OCI-LY7 (cell line): ENCODE measurements around the gene TMEM114. TPM values are rescaled to one million over a fixed set of nuclear protein-coding genes. Genes with fewer than 3 reads are reported as not detected.

Experiments
- BruUV-seq: library from RNA; stranded (reverse); fragments of 400-500 nt; replicated peaks from 2 replicates; lab custom pipeline; 2021; lab: Mats Ljungman, UMichigan
- CTCF ChIA-PET: fragments of 300-600 bp; sonication (Branson Sonifier 250); formaldehyde crosslinking; loops from one replicate; lab custom pipeline; 2022; ENCODE audit warnings: antibody characterized with exemption; ENCODE audit not compliant: unreplicated experiment; lab: Charles Lee
- POLR2A ChIA-PET: fragments of 300-600 bp; sonication (Branson Sonifier 250); formaldehyde crosslinking; loops from one replicate; lab custom pipeline; 2022; ENCODE audit warnings: antibody characterized with exemption; lab: Charles Lee
- DNase-seq: peaks from one replicate; pipeline ENCODE4 v3.0.0-alpha.2; 2015; ENCODE audit warnings: low spot score
- H2AFZ ChIP-seq: fragments of 200-600 bp; sonication (generic), shearing (Covaris generic); 2 replicates; pipeline ENCODE4 v1.6.1; 2014; ENCODE audit warnings: mild to moderate bottlenecking, antibody characterized with exemption, low read length, moderate library complexity
- H3K27ac ChIP-seq: fragments of 200-600 bp; sonication (generic); 2 replicates; pipeline ENCODE4 v1.5.1; 2014; ENCODE audit warnings: mixed run types, low read depth, mild to moderate bottlenecking, moderate library complexity, low read length, inconsistent platforms; ENCODE audit not compliant: poor library complexity, severe bottlenecking
- H3K36me3 ChIP-seq: fragments of 200-600 bp; sonication (generic); 2 replicates; pipeline ENCODE4 v1.6.1; 2014; ENCODE audit warnings: mild to moderate bottlenecking, antibody characterized with exemption, low read length, moderate library complexity, mixed read lengths; ENCODE audit not compliant: insufficient read depth
- H3K4me1 ChIP-seq: fragments of 200-600 bp; sonication (generic); 2 replicates; pipeline ENCODE4 v1.5.1; 2014; ENCODE audit warnings: mild to moderate bottlenecking, low read length; ENCODE audit not compliant: insufficient read depth, poor library complexity, severe bottlenecking
- H3K4me2 ChIP-seq: fragments of 200-600 bp; sonication (generic); 2 replicates; pipeline ENCODE4 v1.6.1; 2014; ENCODE audit warnings: mild to moderate bottlenecking, low read length
- H3K4me3 ChIP-seq: fragments of 200-600 bp; sonication (generic); 2 replicates; pipeline ENCODE4 v1.5.1; 2014; ENCODE audit warnings: mild to moderate bottlenecking, low read depth, low read length; ENCODE audit not compliant: poor library complexity, severe bottlenecking
- H3K79me2 ChIP-seq: fragments of 200-600 bp; sonication (generic); 2 replicates; pipeline ENCODE4 v1.6.1; 2016; ENCODE audit warnings: low read depth, mild to moderate bottlenecking, low read length, moderate library complexity, mixed read lengths; ENCODE audit not compliant: insufficient read depth
- H3K9me2 ChIP-seq: fragments of 200-600 bp; sonication (generic); 2 replicates; pipeline ENCODE4 v1.6.1; 2016; ENCODE audit warnings: mild to moderate bottlenecking, low read length, mixed read lengths; ENCODE audit not compliant: insufficient read depth
- H3K9me3 ChIP-seq: fragments of 200-600 bp; sonication (generic); 2 replicates; pipeline ENCODE4 v1.6.1; 2014; ENCODE audit warnings: mild to moderate bottlenecking, mixed run types, low read length, mixed read lengths
- H4K20me1 ChIP-seq: fragments of 200-600 bp; sonication (generic); 2 replicates; pipeline ENCODE4 v1.6.1; 2014; ENCODE audit warnings: mild to moderate bottlenecking, antibody characterized with exemption, low read length, moderate library complexity, mixed read lengths; ENCODE audit not compliant: insufficient read depth
- CTCF ChIP-seq: fragments of 200-600 bp; sonication (generic); conservative IDR thresholded peaks from 2 replicates; pipeline ENCODE4 v1.5.1; 2014; ENCODE audit warnings: mild to moderate bottlenecking, antibody characterized with exemption, low read length, moderate library complexity, mixed read lengths
- EZH2phosphoT487 ChIP-seq: fragments of 200-600 bp; sonication (generic); IDR thresholded peaks from 2 replicates; pipeline ENCODE4 v1.6.1; 2018; ENCODE audit warnings: low read depth, borderline replicate concordance, mild to moderate bottlenecking, mixed run types, antibody characterized with exemption, low read length, moderate library complexity, mixed read lengths
- intact Hi-C: fragments of 100-400 bp; cut with micrococcal nuclease; formaldehyde crosslinking; loops from one replicate; pipeline ENCODE4 v1.10.0; 2022; ENCODE audit not compliant: unreplicated experiment
- total RNA-seq, 2 experiments: library from RNA; depleted of rRNA in 1 of 2; stranded (reverse); fragments of >200 nt in 1 of 2; shearing (Covaris generic) in 1 of 2; gene quantifications; 2 replicates each; pipeline ENCODE4 v1.2.3, GENCODE V29; 2014 to 2022

Gene TMEM114
- total RNA-seq, 2 experiments from 2014 or later, result not detected

DNA sequence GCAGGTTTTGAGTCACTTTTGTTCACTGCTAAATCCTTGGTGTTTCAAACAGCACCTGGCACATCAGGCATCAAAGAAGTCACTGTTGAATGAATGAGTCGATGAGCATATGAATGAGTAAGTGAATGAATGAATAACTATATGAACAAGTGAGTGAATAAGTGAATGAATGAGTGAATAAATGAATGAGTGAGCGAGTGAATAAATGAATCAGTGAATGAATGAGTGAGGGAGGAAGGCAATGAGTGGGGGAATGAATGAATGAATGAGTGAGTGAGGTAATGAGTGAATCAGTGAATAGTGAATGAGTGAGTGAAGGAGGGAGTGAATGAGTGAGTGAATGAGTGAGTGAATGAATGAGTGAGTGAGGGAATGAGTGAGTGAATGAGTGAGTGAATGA, 28.8 kb downstream of the TMEM114 start:
- H3K4me2 ChIP-seq, result no peak overlapping the region
- DNase-seq, result no peak
- no peak overlapping the region for H2AFZ ChIP-seq
- TF ChIP-seq EZH2phosphoT487 (no peak), CTCF (no peak)
- BruUV-seq, result no TSS peak
- H3K9me2 ChIP-seq, result no peaks in the 10 kb centered on the region
- no peaks in the 10 kb centered on the region for H3K4me1 ChIP-seq
- H4K20me1 ChIP-seq, result no peaks in the 10 kb centered on the region
- ChIA-PET POLR2A (no interaction called here), CTCF (no interaction called here)
- no peaks in the 10 kb centered on the region for H3K36me3 ChIP-seq
- H3K27ac ChIP-seq, result no peak overlapping the region
- no peaks in the 10 kb centered on the region for H3K79me2 ChIP-seq
- intact Hi-C loops, result no loop called here
- peaks cover 33% of the 10 kb centered on the region for H3K9me3 ChIP-seq
- no peak overlapping the region for H3K4me3 ChIP-seq

DNA sequence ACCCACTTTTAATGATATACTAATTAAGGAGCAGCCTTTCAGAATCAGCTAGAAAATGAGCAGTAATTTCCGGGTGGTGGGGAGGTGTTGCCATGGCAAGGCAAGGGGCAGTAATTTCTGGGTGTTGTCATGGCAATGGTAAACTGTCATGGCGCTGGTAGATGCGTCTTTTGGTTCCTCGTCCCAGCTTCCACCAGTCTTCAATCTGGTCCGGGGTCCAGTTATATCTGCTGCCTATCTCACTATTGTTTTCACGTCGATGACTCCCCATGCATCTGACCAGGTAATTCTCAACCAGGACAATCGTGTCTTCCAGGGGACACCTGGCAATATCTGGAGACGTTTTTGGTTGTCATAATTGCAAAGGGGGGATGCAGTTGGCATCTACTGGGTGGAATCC, 34.9 kb downstream of the TMEM114 start:
- Histone ChIP-seq H4K20me1 (no peaks in the 10 kb centered on the region), H3K4me1 (no peaks in the 10 kb centered on the region), H3K9me3 (no peaks in the 10 kb centered on the region), H3K27ac (no peak overlapping the region), H3K79me2 (no peaks in the 10 kb centered on the region), H3K4me2 (no peak overlapping the region), H3K4me3 (no peak overlapping the region), H3K9me2 (no peaks in the 10 kb centered on the region), H3K36me3 (no peaks in the 10 kb centered on the region), H2AFZ (no peak overlapping the region)
- TF ChIP-seq EZH2phosphoT487, result no peak
- no peak for TF ChIP-seq CTCF
- no peak for DNase-seq
- POLR2A ChIA-PET, result no interaction called here
- CTCF ChIA-PET, result no interaction called here
- intact Hi-C loops, result no loop called here
- BruUV-seq, result no TSS peak

DNA sequence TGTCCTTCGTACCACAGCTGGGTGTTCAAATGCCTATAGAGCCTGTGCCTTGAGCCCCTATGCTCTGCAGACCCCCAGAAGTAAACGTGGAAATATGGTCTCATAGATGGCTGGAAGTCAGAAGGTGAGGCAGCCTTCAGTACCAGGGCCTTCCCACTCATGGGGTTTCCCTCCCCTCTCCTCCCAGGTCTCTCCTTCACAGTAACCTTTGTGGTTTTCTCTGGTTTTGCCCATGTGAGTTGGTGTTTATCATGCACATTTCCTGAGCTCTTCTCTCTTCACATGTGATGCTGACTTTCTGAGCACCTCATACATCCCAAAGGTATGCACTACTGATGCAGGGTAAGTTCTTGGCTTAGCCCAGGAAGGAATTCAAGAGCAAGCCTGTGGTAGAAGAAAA, 35.4 kb downstream of the TMEM114 start:
- intact Hi-C loops, result no loop called here
- Histone ChIP-seq H3K36me3 (no peaks in the 10 kb centered on the region), H3K9me3 (no peaks in the 10 kb centered on the region), H3K9me2 (no peaks in the 10 kb centered on the region), H2AFZ (no peak overlapping the region), H3K79me2 (no peaks in the 10 kb centered on the region), H3K4me1 (no peaks in the 10 kb centered on the region), H3K4me2 (no peak overlapping the region), H3K27ac (no peak overlapping the region), H4K20me1 (no peaks in the 10 kb centered on the region), H3K4me3 (no peak overlapping the region)
- TF ChIP-seq EZH2phosphoT487 (no peak), CTCF (no peak)
- POLR2A ChIA-PET, result no interaction called here
- no TSS peak for BruUV-seq
- CTCF ChIA-PET, result no interaction called here
- no peak for DNase-seq
